NOMO-1 (cell line): ENCODE data around the gene SF3B4.

ENCODE experiments used
- DNase-seq, 2 experiments: peaks; one replicate each; lab custom pipeline; 2025; ENCODE audit not compliant: unreplicated experiment in 2 of 2; lab: John Stamatoyannopoulos, UW

SF3B4 gene

DNA sequence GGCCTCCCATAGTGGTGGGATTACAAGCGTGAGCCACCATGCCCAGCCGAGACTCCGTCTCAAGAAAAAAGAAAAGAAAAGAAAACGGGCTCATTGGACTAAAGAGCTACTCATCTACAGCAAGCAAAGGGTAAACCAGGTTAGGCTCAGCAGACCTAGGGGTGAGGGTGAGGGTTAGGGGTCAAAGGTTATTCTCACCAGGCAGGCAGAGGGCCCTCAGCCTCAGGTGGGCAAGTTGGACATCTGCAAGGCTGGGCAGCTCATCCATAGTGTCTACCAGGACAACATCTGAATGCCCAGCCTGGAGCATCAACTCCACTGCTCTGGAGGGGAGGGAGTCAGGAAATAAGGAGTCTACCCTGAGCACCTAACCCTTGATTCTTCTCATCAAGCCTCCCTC is 5.6 kb upstream of the SF3B4 start:
- DNase-seq = no peak

- no peak for DNase-seq
These were observed 4.9 kb upstream of the SF3B4 start for GRCh38 chr1:149932474-149932873.

GRCh38 chr1:149931212-149931790 is 3.7 kb upstream of the SF3B4 start:
- DNase-seq = peak; percentile 68 to 78

DNA sequence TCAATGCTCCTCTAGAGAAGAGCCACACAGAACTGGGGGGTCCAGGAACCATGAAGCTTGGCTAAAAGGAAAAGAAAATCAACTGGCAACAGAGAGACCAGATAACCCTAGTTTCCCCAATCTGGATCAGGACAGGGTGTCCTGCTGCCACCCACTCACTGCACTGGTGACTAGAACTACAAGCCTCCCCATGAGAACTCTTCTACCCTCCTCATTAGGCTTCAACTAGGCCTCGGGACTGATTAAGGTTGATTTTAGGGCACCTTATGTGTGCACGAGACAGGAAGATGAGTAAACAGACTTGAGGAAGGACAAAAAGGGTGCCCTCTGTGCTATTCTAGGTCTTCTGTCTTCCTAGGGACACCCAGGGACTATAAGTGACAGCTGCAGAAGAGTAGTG is 2.3 kb upstream of the SF3B4 start:
- no peak for DNase-seq

- DNase-seq = peak in 1 of 2 experiments; percentile 18
These were observed 760 bp upstream of the SF3B4 start for GRCh38 chr1:149928401-149928724.

DNA sequence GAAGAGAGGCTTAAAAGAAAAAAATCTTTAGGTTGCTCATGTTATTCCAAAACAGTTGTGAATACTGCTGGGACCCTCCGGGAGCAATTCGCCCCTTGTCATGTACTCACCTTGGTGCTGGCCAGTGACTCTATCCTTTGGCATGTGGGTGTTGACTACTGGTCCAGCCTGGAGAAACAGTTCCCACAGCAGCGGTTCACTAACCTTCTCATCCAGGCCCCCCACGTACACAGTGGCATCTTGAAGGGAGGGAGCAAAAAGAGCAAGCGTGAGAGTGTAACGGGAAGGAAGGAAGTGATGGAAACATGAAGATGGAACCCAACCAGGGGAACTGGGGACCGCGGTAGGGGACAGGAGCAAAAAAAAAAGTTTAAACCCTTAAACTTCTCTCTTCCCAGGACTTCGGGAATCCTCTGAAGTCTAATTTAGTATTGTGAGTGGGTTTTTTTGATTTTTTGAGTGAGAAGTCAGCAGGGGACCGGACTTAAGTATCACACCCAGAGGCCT is 494 bp downstream of the SF3B4 start:
- no peak for DNase-seq

DNA sequence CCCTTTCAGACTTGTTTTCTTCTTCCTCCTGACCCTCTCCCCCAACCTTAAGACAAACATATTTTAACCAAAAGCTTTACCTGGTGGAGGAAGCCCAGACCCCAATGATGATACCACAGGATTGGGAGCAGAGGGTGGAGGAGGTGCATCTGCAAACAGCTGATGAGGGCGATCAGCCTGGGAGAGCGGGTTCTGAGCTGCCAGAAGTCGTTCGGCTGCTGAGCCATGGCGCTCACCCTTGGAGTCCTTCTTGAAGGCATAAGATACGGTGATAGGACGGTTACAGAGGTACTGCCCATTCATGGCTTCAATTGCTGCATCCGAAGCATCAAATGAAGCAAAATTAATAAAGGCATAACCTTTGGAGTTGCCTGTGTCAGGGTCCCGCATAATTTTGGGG is 1.3 kb downstream of the SF3B4 start:
- no peak for DNase-seq

DNA sequence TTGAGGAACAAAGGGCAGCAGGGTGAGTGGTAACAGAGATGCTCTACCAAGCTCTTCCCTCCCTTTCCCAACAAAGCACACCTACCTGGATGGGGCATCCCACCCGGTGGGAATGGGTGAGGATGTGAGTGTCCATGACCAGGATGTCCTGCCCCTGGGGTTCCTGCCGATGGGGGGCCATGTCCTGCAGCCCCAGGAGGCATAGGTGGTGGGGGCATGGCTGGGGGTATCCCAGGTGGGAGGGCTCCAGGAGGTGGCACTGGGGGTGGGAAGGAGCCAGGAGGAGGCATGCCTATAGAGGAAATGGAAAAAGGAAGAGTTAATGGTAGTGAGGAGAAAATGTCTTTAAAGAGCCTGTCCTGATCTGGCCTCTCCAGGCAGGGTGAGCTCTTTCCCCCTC is 1.9 kb downstream of the SF3B4 start:
- DNase-seq = no peak

DNA sequence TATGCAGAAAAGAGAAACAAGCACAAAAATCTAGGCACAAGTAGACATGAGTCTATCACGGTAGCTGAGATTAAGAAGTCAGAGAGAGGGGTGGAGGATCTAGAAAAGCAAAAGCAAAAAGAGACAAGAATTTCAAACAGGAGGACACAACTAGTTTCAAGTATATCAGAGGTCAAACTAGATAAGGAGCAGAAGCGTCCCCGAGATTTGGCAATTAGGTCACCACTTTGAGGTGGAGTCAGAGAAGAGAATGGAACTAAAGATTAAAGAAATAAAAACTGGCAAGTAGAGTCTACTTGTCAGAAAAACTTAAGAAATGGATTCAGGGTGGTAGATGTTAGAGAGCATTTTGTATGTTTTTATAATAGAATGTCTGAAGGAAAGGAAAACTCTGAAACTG is 2.3 kb downstream of the SF3B4 start:
- DNase-seq = no peak

DNA sequence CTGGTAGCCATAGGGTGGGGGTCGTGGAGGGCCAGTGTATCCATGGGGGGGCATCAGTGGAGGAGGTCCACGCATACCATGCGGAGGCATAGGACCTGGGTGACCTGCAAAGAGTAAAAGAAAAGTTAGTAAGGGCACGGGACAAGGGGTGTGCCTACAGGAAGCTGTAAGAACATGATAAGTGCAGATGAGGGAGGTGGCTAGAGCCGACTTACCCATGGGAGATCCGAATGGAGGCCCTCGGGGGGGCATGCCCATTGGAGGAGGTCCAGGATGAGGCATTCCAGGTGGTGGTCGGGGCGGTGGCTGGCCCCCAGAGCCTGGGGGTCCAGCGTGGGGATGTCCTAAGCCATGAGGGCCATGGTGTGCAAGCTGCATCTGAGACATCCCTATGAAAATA is 4.0 kb downstream of the SF3B4 start:
- no peak for DNase-seq

GRCh38 chr1:149917571-149918144 is 9.9 kb downstream of the SF3B4 start, which contains the start of gene SV2A:
Gene SV2A, minus strand, starts transcription at chr1:149917844. Its CDS starts 4,004 bp downstream, at chr1:149913840.
- no peak for DNase-seq

DNA sequence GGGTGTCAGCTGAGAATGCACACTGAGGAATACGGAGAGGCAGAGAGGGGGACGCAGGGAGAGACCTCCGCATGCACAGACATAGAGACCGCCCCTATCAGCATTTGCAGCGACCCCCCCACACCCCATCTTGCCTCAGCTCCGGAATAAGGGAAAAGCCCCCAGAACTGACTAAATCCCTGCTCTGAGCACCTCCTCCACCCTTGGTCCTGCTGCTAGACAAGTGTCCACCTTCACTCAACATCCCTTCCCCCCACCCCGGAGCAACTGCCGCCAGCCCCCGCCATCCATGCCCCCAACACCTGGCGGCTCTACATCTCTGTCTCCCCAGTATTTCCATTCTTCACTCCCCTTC is 10.7 kb downstream of the SF3B4 start:
- DNase-seq = no peak

- peak in 1 of 2 experiments; percentile 20 for DNase-seq
These were observed 11.3 kb downstream of the SF3B4 start for GRCh38 chr1:149916193-149916897.

DNA sequence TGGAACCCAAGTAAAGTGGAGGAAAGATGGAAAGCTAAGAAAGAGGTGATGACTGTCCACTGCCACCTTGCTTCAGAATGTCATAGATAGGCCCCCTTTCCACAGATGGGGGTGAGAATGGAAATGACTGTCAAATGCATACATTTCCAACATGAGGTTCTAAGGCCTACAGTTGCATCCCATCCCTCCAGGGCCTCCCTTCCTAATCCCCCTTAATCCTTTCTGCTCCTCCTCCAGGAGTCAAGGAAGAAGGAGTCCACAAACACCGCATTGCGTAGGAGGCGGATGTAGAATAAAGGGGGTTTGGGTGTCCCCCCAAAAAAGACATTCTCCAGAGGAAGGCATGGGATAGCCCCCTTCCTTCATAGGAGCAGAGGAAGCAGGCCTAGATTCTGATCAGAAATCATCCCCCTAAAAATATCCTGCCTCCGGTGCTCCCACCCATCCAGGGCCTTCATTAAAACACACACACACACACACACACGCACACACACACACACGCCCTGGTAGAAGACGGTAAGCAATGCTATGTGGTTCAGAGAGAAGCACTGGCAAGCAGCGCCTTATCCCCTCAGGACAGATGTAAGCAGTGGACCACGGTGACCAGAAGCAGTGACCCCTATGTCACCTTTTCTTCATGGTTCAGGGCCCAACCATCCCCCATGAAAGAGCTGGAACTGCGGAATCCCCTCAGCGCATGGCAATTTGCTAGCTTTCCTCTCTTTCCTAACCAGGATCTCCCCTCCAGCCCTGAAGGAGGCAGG is 12.0 kb downstream of the SF3B4 start:
- no peak for DNase-seq

DNA sequence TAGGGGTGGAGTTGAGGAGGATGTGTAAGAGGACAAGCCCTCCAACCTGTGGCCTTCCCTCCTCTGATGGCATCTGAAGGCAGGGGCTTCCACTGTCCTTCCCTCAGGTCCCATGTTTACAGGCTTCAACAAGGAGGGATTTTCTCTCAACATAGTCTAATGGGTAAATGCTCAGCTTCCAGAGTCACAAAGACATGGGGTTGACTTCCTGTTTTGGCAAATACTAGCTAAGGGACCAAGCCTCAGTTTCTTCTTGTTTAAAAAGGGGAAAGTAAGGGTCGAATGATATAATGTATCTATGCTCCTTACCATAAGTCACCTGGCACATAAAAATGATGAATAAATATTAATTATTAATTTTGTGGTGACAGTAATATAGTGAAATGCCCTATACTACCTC is 13.1 kb downstream of the SF3B4 start:
- no peak for DNase-seq

GRCh38 chr1:149906570-149907075 is 21.0 kb downstream of the SF3B4 start:
- no peak for DNase-seq

GRCh38 chr1:149903836-149904491 is 23.6 kb downstream of the SF3B4 start:
- no peak for DNase-seq

- DNase-seq = peak; percentile 85 to 92
These were observed 27.9 kb downstream of the SF3B4 start, which contains the start of gene BOLA1 for GRCh38 chr1:149899460-149900284. Gene BOLA1, plus strand, starts transcription at chr1:149899568. Its CDS starts 492 bp downstream, at chr1:149900060.

DNA sequence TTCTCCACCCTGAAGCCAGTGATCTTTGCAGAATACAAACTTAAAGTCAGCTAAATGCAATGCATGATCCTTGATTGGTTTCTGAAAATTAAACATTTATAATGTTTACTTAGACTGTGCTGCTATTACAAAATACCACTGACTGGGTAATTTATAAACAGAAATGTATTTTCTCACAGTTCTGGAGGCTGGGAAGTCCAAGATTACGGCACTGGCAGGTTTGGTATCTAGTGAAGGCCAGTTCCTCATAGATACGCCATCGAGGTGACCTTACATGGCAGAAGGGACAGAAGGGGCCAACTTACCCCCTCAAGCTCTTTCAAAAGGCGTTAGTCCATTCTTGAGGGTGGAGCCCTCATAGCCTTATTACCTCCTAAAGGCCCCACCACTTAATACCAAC is 31.0 kb downstream of the SF3B4 start:
- no peak for DNase-seq

GRCh38 chr1:149888999-149889289 is 38.7 kb downstream of the SF3B4 start:
- no peak for DNase-seq
